NCI-H1436 (cell line): ENCODE data around the gene WASF3.

Experiments used
- DNase-seq: peaks from one replicate; lab custom pipeline; 2025; lab: John Stamatoyannopoulos, UW

Gene WASF3

GRCh38 chr13:26548205-26548765, 9.2 kb upstream of the WASF3 start:
- DNase-seq = no peak

DNA sequence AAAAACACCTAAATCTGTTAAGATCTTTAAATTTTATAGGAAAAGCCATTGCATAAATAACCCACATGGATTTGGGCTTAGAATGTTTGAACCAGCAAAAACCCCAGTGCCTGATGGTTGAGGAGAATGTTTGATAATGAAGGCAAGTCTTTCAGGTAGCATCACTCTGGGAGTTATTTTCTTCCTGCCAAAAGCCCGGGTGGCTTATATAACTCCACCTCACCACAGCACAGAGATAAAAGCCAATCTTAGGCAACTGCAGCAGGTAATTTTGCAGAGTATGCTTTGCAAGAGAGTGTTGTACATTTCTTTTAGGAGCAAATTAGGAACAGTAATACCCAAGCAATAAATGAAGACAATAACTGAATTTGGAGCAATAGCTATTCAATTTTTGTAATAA, 7.8 kb upstream of the WASF3 start:
- DNase-seq = no peak

DNA sequence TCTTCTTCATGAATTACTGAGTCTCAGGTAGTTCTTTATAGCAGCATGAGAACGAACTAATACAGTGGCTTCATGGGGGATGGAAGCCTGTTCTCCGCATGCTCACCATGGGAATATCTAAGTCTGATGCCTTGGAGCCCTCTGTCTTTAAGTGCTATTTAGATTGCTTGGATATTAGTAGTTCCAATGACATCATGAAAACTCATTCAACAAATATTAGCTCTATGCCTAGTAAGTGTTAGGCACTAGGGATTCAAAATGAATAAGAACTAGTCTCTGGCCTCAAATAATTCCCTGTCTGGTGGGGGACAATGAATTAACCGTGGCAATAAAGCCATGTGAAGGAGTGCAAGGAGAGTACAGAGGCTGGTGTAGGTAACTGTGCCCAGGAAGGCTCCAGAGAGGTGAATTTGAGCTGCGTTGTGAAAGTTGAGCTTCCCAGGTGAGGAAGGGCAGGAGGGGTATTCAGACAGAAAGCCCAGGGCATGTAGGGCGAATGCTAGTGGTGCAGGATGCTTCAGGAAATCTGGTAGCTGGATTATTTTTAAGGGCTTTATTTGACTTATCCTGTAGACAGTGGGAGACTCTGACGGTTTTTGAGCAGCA, 6.1 kb upstream of the WASF3 start:
- DNase-seq = no peak

- DNase-seq = no peak
Measured at GRCh38 chr13:26555413-26555812, 2.1 kb upstream of the WASF3 start.

DNA sequence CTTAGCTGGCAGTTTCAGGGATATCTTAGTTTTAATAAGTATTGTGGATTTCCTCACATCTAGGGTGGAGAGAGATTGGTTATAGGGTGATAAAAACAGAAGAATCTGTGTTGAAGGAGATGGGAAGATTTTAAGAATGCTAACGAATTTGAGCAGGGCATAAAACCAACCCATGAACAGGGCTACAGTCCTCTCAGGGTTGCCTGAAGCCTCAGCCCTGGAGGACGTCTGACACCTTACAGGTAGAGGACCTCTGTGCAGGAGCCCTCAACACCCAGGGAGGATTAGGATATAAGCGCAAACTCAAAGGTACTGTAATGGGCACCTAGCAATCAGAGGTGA, 461 bp upstream of the WASF3 start:
- no peak for DNase-seq

- DNase-seq = no peak
Measured at GRCh38 chr13:26558074-26558805, 757 bp downstream of the WASF3 start.

GRCh38 chr13:26558987-26559386, 1.5 kb downstream of the WASF3 start:
- DNase-seq = no peak

DNA sequence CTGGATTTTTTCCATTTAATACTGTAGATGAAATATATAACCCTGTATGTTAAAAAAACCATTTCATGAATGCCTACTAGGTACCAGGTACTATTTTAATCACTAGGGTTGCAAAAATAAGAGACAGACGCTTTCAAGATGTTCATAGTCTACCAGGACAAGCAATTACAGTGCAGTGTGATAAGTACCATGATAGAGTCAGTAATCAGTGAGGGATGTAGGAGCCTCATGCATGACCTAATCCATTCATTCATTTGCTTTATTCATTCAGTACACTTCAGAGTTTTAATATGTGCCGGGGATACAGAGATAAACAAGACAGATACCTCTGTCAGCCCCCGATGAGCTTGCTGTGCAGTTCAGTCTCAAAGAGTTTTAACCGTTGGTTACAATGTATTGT, 3.0 kb downstream of the WASF3 start:
- no peak for DNase-seq

DNA sequence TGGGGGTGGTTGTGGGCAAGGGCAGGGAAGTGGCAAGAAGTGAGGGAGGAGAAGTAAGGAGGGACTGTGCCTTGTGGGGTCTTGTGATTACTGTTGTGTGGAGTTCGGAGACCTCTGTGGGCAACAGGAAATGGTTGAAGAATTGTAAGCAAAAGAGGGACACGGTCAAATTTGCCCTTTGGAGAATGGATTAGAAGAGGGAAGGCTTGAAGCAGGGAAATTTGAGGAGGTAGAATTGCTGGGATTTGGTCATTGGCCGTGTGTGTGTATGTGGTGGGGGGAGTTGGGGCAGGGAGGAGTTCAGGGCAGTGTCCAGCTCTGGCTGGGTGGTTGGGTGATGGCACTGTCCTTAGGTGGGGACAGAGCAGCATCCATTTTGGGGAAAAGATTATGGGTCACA, 3.6 kb downstream of the WASF3 start:
- DNase-seq = no peak

DNA sequence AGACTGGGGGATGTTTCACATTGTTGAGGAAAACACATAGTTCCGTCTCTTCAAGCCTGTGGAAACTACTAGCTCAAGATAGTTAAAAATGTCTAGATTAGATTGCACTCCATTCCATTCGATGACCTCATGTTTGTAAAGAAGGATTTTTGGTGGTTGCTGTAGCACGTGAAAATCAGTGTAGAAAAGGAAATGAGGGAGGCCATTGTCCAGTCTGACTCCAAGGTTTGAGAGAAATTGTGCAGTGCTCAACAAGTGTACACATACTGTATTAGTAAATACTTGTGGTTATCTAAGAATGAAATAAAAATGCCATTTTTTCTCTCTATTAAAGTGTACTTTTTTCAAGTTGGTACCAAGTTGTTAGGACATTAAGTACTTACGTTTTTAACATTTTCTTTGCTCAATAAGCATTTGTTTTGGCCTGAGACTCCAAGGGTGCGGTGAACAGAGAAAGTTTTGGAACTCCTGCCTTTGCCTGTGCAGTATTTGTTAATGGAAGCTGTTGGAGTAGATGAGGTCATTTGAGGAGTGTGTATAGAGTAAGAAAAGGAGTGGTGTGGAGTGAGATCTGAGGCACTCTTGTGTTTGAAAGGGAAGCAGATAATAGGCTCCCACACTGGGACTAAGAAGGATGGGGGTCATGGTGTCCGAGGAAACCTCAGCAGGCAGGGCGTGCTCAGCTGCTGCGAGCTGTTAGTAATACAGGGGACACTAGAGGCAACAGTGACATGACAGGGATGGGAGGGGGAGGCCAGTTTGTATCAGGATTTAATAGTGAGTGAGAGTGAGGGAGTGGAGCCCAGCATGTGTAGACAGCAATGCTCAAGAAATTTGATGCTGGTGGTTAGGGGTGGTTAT, 4.4 kb downstream of the WASF3 start:
- DNase-seq = no peak

DNA sequence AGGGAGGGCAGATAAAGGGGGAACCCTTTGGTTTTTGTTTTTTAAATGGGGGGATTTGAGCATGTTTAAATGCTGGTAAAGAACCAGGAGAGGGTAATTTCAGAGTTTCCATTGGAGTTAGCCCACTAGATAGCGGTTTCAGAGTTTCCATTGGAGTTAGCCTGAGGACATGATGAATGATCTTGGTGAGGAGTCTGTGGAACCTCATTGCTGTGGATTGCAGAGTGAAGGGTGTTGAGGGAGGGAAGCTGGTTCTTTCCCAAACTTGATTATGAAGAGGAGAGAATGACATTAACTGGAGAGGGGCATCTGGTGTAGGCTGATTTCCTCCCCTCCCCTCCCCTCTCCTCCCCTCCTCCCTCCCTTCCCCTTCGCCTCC, 5.0 kb downstream of the WASF3 start:
- no peak for DNase-seq

DNA sequence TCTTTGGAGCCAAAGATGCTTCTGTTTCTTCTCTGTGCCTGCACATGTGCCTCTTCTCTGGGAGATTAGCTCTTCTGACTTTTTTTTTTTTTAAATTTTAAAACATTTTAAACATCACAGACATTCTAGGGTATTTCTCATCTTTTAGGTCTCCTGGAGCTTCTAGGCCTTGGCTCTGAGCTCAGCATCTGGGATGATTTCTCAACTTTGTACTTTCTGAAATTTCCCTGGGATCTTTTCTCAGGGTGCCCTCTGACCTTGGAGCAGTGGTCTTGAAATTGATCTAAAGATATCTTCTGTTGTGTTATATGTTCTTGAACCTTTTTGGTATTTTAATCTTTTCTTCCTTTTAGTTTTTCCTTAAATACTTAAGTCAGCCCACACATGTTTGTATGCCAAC, 6.2 kb downstream of the WASF3 start:
- DNase-seq = no peak

- DNase-seq = no peak
Measured at GRCh38 chr13:26568132-26568815, 10.8 kb downstream of the WASF3 start.

- DNase-seq = no peak
Measured at GRCh38 chr13:26571518-26571917, 14.0 kb downstream of the WASF3 start.

- no peak for DNase-seq
Measured at GRCh38 chr13:26575244-26575643, 17.8 kb downstream of the WASF3 start.

DNA sequence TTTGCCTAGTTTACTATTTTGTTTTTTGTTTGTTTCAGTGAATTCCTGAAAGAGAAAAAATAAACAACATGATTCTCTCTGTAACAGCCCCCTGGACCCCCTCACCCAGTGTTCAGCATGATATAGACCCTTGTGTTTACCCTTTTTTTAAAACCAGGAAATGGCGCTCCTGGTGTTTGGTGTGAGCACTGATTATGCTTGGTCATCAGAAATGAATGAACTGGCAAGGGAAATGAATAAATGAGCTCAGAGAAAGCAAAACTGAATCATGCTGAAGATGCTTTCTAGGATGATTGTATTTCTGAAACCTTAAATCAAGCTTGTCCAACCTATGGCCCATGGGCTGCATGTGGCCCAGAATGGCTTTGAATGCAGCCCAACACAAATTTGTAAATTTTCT, 22.1 kb downstream of the WASF3 start:
- no peak for DNase-seq

GRCh38 chr13:26583662-26584061, 26.2 kb downstream of the WASF3 start:
- no peak for DNase-seq

DNA sequence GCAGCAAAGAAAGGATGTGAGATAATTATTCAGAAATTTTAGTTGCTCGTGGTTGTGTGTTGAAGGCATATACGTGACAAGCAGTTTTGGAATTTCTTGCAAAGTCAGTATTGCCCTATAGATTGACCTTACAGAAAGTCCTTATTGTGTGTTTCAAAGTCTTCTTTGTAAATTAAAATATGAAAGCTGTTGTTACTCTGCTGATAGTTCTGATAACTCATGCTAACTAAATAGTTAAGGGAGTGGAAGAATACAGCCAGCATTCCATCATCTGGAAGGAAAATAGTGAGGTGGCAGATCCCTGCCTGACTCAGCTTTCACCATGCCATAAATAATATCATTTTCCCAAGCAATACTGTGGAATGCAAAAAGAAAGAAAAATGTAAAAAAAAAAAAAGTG, 27.2 kb downstream of the WASF3 start:
- DNase-seq = no peak

DNA sequence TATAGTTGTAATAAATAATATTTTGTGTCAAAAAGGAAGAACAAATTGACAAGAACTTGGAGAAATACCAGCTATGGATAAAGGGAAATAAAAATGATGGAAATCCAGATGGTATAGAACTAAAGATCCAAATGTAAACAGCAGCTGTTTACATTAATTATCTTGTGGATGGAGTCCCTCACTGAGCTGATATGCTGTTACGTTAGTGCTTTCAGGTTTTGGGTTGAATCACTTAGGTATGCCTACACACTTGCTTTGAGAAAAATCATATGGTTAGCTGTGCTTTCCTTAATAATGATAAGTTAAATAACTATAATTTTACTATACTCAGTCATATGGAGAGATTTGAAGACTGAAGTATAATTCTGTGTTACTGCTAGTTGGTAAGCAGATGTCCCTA, 27.7 kb downstream of the WASF3 start:
- DNase-seq = no peak

DNA sequence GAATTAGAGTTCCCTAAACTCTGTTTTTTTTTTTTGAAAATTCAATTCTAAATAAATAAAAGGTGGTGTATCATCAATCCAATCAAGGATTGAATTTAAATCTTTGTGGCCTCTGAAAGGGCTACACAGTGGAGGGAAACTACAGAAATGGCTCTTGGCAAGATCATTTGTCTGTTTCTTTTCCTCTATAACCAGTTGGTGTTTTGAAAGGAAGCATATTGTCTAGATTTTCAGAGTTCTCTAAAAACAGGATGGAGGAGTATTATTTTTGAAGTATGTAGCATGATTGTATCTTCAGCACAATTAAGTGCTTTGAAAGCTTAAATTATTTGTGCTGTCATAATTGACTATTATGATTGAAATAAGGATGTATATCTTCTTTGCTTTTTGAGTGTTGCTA, 29.8 kb downstream of the WASF3 start:
- DNase-seq = no peak

- no peak for DNase-seq
Measured at GRCh38 chr13:26589226-26589625, 31.7 kb downstream of the WASF3 start.

DNA sequence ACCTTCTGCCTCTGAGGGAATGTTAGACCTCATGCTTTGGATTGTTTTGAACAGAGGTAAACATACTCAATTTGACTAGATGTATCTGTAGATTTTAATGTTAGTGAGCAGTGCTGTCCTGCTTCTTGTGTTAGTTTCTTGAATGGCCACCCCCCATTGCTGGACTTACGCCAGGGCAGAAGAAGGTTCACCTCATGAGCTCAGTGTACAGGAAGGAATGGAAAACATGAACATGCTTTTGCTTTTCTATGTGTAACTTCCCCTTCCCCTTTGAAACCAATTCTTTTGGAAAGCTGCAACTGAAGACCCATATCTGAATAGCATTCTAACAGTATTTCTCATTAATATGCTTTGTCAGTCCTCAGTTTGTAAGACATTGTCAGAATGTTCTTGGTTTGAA, 32.3 kb downstream of the WASF3 start:
- no peak for DNase-seq
